GM12873 (cell line): ENCODE data around the gene MCHR2.

ENCODE experiments used
- CTCF ChIP-seq: IDR thresholded peaks from 2 replicates; pipeline ENCODE4 v1.5.1; 2012; ENCODE audit warnings: low read depth, mild to moderate bottlenecking, moderate library complexity, low read length, control low read depth; ENCODE audit not compliant: insufficient read depth; ENCODE audit errors: missing control alignments

Gene MCHR2

GRCh38 chr6:99993533-99994251, at the start of gene MCHR2:
MCHR2 (minus strand) TSS chr6:99994223; CDS start chr6:99956147, 38,076 bp downstream.
- no peak for TF ChIP-seq CTCF

- TF ChIP-seq CTCF, result no peak
Observed at GRCh38 chr6:100035873-100036653, 42.0 kb upstream of the MCHR2 start.

- TF ChIP-seq CTCF, result no peak
Observed at GRCh38 chr6:100023798-100024197, 29.8 kb upstream of the MCHR2 start.

GRCh38 chr6:100022847-100023246, 28.8 kb upstream of the MCHR2 start:
- no peak for TF ChIP-seq CTCF

GRCh38 chr6:100008857-100009256, 14.8 kb upstream of the MCHR2 start:
- TF ChIP-seq CTCF, result no peak

- TF ChIP-seq CTCF, result peak; percentile 93
Observed at GRCh38 chr6:100001915-100002388, 7.9 kb upstream of the MCHR2 start.

GRCh38 chr6:99997141-99997540, 3.1 kb upstream of the MCHR2 start:
- no peak for TF ChIP-seq CTCF
